Fibroblast of skin of back (primary cell): ENCODE data around the gene CDH4.

Experiments
- DNase-seq: peaks from one replicate; pipeline ENCODE4 v3.0.0-alpha.2; 2013

CDH4 gene

GRCh38 chr20:61857414-61857775, 605.3 kb downstream of the CDH4 start:
- no peak for DNase-seq

DNA sequence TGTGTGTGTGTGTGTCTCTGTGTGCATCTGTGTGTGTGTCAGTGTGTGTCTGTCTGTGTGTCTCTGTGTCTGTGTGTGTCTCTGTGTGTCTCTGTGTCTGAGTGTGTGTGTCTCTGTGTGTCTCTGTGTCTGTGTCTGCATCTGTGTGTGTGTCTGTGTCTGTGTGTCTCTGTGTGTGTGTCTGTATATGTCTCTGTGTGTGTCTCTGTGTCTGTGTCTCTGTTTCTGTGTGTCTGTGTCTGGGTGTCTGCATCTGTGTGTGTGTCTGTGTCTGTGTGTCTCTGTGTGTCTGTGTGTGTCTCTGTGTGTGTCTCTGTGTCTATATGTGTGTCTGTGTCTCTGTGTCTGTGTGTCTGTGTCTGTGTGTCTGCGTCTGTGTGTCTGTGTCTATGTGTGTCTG, 605.8 kb downstream of the CDH4 start:
- no peak for DNase-seq

- DNase-seq, result no peak
Observed at GRCh38 chr20:61859767-61860166, 607.7 kb downstream of the CDH4 start.

GRCh38 chr20:61860260-61860987, 608.4 kb downstream of the CDH4 start:
- DNase-seq, result no peak

DNA sequence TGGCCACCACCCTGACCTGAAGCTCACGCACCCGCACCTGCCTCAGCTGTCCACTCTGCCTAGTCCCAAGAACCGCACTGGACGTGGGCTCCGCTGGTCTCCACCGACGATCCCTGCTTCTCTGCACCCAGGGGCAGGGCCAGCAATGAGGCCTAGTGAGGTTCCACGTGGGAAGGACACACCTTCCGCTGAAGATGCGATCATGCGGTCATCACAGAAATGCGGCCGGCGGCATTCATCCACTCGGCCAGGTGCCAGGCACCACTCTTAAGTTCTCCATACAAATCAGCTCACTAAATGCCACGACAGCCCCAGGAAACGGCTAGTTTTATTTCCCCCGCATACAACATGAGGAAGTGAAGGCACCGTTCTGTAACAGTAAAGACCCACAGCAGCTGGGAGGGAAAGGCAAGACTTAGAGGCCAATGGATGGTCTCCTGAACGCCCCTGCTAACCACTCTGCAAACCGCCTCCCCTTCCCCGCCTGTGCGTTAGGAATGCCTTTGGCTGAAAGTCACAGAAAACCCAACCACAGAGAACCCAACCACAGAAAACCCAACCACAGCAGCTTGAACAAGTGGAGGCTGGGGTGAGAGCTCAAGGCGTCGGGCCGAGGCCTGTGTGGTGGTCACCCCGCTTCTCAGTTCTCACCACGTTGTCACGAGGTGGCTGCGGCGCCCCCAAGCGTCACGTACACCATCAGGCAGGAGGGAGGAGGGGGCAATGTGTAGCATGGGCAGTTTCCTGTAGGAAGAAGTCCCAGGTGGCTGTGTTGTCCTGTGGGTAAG, 609.2 kb downstream of the CDH4 start:
- DNase-seq, result no peak

GRCh38 chr20:61861858-61862257, 609.8 kb downstream of the CDH4 start:
- no peak for DNase-seq

DNA sequence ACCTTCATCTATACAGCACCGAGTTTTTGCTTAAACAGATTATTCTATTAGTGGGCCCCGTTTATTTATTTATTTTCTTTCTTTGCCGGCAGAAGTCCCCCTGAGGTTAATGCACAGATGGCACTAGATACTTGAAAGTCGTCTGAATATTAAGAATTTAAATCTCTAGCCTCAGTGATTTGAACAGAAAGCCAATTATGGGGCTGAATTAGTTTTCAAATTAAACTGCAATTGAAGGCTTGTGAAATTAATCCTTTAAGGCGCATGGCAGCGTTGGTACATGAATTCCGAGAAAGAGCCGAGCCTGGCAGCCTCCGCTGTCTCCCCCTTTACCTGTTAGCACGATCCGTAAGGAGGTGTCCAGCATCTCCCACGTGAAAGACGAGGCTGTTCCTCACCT, 610.8 kb downstream of the CDH4 start:
- DNase-seq, result no peak

GRCh38 chr20:61864481-61864880, 612.4 kb downstream of the CDH4 start:
- DNase-seq, result no peak

DNA sequence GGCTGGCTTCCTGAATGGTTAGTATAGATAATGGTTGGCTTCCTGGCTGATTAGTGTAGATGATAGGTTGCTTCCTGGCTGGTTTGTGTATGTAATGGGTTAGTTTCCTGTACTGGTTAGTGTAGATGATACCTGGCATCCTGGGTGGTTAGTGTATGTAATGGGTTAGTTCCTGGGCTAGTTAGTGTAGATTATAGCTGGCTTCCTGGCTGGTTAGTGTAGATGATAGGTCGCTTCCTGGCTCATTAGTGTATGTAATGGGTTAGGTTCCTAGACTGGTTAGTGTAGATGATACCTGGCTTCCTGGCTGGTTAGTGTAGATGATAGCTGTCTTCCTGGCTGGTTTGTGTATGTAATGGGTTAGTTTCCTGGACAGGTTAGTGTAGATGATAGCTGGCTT, 613.3 kb downstream of the CDH4 start:
- DNase-seq, result no peak

DNA sequence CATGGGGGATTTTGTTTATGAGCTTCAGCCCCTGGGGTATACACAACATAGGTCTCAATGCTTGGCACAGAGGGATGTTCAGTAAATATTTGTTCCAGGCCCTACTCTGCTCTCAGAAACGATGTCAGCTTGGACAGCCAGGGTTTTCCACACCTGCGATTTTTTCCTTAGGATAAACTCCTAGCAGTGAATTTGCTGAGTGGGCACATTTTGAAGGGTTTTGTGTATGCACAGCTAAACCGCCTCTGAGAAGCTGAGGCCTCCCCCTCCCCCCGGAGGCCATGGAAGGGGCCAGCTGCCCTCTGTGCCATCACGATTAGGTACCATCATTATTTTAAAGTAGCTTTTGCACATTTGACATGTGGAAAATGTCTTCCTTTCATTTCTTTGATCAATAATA, 614.1 kb downstream of the CDH4 start:
- DNase-seq, result no peak

DNA sequence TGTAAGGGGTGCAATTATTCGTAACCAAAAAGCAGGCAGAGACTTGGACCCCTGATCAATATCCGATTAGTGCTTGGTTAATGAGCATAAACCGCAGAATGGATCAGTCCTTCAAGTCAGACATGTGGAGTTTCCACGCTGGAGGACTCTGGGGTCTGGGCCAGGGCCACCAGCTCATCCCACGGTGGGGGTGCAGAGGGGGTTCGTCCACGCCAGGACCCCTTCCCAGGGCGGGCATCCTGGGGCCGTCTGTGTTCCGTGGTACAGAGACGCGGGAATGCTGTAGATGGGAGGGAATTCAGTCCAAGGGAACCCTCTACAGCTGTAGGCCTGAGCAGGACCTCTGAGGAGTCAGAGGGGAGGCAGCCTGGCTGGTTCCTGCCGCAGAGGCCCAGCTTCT, 615.9 kb downstream of the CDH4 start:
- no peak for DNase-seq

DNA sequence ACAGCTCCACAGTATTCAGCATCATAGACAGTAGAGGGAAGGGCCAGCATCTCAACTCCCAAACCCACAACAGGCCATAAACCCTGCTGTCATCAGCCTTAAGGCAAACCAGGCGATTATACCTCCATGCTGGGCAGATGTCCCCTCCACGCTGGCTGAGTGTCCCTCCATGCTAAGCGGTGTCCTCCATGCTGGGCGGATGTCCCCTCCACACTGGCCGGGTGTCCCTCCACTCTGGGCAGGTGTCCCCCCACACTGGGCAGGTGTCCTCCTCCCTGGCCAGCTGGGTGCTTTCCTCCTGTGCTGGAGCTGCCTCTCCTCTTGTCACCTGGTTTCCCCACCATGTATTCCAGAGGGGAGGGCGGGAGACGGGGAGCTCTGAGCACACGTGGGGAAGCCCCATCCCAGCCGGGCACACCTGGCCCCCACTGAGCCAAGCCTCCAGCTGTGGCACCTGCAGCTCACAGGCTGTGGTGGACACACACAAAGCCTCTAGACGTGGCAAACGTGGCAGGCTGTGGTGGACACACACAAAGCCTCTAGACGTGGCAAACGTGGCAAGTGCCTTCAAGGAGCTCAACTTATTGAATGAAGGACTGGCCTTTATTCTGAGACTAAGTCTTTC, 616.5 kb downstream of the CDH4 start:
- DNase-seq, result no peak

DNA sequence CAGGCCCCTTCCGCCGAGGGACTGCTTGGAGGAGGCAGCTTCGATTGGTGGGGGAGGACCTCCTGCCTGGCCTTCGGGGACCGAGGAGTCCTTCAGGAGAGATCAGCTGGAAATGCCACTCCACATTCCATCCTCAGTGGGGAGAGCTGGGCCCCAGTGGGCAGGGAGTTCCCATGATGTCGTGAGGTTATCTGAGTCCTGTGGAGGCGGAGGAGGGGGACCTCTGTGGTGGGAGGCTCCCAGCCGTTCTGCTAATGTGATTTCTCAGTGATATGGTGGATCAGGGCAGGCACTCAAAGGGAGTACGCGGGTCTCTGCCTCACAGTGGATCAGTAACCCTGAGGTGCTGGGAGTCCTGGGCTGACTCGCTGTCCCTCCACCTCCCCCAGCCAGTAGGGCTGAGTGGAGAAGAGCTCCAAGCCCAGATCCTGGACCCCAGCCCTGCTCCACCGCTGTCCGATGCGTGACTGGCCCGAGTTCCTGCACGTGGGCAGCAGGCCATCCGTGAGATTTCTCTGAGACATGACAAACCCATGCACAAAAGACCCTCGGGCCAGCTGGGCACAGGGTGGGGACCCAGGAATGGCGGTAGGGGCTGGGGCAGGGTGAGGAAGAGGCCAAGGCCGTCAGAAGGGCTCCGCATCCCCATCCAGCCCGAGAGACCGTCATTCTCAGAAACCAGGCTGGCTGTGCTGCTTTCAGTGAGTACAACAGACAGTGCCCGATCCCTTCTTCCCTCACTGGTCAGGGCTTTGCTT, 617.9 kb downstream of the CDH4 start:
- no peak for DNase-seq

DNA sequence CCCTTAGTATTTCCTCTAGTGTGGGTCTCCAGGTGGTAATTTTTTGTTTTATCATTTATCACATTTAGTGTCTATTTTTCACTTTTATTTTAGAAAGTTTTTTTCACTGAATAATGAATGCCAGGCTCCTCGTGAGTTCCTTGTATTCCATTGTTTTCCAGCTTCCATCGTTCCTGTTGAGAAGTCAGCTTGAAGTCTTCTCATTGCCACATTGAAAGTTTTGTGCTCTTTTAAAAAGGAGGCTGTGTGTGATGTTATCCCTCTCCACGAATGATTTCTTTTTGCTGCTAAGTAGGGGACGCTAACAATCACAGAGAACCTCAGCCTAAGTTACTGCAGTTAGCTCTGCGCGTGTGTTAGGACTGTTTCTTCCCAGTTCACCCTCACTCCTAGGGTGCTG, 619.1 kb downstream of the CDH4 start:
- DNase-seq, result no peak

GRCh38 chr20:61871913-61872312, 619.9 kb downstream of the CDH4 start:
- no peak for DNase-seq

- DNase-seq, result no peak
Observed at GRCh38 chr20:61872371-61872900, 620.4 kb downstream of the CDH4 start.

DNA sequence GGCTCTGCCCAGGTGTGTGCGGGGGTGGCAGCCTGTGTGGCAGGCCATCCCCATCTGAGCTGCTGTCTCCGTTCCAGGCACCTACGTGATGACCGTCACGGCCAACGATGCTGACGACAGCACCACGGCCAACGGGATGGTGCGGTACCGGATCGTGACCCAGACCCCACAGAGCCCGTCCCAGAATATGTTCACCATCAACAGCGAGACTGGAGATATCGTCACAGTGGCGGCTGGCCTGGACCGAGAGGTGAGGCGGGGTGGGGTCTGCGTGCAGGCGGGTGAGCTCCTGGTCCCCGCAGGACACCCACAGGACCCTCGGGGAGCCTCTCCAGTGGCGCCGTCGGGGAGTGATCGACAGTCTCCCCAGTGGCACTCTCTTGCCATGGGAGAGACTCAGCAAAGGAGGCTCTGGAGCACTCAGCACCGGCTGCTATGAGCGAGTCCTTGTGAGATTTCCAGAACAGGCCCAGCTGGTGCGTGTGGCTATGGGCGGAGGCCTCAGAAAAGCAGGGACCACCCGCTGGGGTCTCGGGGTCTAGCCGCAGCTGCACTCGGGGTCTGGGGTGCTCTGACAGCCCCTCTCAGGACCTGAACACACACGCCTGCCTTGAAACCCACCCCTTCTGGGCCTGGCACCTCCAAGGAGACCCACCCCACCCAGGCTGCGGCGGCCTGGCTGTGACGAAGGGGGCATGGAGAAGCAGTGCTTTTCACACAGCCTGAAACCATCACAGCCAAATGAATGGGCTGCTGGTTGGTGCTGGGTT, 621.8 kb downstream of the CDH4 start:
- no peak for DNase-seq

DNA sequence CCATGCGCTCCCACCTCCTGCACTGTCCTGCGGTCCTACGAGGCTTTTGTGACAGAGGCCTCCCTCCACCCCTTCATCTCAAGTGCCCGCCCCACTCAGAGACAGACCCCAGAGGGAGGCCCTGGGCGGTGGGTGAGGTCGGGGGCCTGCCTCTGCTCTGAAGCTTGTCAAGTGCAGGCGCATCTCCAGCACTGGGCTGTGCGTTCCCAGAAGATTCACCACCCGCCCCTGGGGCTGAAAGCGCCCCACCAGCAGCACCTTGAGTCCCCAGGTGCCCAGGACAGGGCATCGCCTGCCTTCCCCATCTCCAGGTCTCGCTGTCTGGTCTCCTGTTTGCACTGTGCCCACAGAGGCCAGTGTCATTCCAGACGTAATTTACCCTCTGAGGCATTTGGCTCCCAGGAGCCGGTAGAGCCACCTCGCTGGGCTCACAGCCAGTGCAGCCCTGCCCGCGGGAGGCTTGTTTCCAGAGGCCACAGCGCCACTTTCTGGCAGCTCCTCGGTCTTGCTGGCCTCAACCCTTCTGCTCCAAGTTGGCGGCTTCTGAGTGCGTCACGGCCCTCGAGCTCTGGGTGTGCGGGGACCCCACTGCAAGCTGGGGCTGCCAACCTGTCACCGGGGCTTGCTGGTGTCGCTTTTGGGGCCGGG, 622.5 kb downstream of the CDH4 start:
- peak; percentile 12 for DNase-seq

GRCh38 chr20:61875221-61875885, 623.3 kb downstream of the CDH4 start:
- no peak for DNase-seq

DNA sequence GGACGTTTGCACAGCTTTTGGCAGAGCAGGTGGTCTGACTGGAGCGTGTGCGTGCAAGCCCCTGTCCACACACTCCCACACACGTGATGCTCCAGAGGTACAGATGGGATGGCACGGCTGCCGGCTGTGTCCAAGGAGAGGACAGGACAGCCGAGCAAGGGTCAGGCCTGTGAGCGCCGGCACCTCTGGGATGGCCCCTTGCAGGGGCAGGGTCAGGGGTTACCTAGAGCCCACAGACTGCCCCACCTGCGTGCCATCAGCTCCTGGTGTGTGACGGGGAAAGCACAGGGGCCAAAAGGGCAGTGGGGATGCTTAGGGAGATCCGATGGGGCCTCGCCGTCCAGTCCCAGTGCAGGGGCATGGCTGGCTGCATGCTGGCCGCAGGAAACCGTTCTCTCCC, 623.9 kb downstream of the CDH4 start:
- DNase-seq, result no peak
